Measurements from ENCODE around the gene TNRC6B. TPM values are rescaled to one million over a fixed set of nuclear protein-coding genes. Genes with fewer than 3 reads are reported as not detected.

The TNRC6B gene
- total RNA-seq, 2 experiments from 2014 or later: 37.0 to 63.7 TPM

- Histone ChIP-seq H3K79me2 (ENCODE audit: insufficient read depth, low read depth, low read length) (no peaks in the 10 kb centered on the region), H2AFZ (ENCODE audit: low read length) (no peak overlapping the region), H4K20me1 (ENCODE audit: insufficient read depth, low read length) (no peaks in the 10 kb centered on the region), H3K9me2 (ENCODE audit: insufficient read depth, low read length) (no peaks in the 10 kb centered on the region), H3K4me1 (ENCODE audit: insufficient read depth, low read length, poor library complexity, severe bottlenecking) (peaks cover 26% of the 10 kb centered on the region), H3K36me3 (ENCODE audit: insufficient read depth, low read length) (peaks cover 5% of the 10 kb centered on the region; the same call in 1 of the 2 replicates), H3K4me3 (ENCODE audit: low read depth, low read length, poor library complexity, severe bottlenecking) (no peak overlapping the region), H3K9me3 (ENCODE audit: low read length) (no peaks in the 10 kb centered on the region), H3K27ac (ENCODE audit: low read depth, low read length, poor library complexity, severe bottlenecking) (no peak overlapping the region), H3K4me2 (ENCODE audit: low read length) (no peak overlapping the region)
- no TSS peak for BruUV-seq (replicated peaks)
- no peak for TF ChIP-seq CTCF (conservative IDR thresholded peaks at IDR 0.05; ENCODE audit: low read length)
- no peak for TF ChIP-seq EZH2phosphoT487 (IDR thresholded peaks at IDR 0.05; ENCODE audit: borderline replicate concordance, low read depth, low read length)
- no peak for DNase-seq (ENCODE audit: low spot score)
- POLR2A ChIA-PET: no interaction called here
- CTCF ChIA-PET (ENCODE audit: unreplicated experiment): no interaction called here
- intact Hi-C loops (cut with micrococcal nuclease; ENCODE audit: unreplicated experiment): no loop called here
Observed at GRCh38 chr22:40331706-40332105, 154.0 kb downstream of the TNRC6B start.

DNA sequence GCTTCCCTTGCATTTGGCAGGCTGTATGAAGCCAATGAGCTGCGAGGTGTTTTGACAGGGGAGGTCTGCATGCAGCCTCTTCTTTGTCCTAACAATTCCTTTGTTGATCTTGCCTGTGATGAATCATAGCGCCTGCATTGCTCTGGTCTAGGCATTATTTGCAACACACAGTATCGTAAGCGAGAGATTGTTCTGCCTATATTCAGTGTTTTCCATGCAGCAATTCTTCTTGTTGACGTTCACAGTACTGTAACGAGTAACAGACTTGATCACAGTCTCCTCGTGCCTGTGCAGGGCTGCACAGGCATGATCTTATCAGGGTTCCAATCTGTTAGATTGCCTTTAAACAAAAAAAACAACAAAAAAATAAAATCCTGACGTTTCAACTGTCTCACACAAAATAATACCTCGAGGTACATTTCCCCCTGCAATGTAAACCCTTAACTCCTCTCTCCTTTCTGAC lies 154.6 kb downstream of the TNRC6B start:
- ChIA-PET CTCF (ENCODE audit: unreplicated experiment) (no interaction called here), POLR2A (no interaction called here)
- H3K4me3 ChIP-seq (ENCODE audit: low read depth, low read length, poor library complexity, severe bottlenecking): no peak overlapping the region
- H3K36me3 ChIP-seq (ENCODE audit: insufficient read depth, low read length): no peaks in the 10 kb centered on the region; the same call in 1 of the 2 replicates
- no peaks in the 10 kb centered on the region for H3K9me2 ChIP-seq (ENCODE audit: insufficient read depth, low read length)
- H3K4me1 ChIP-seq (ENCODE audit: insufficient read depth, low read length, poor library complexity, severe bottlenecking): peaks cover 26% of the 10 kb centered on the region
- H3K4me2 ChIP-seq (ENCODE audit: low read length): no peak overlapping the region
- DNase-seq (ENCODE audit: low spot score): no peak
- no TSS peak for BruUV-seq (replicated peaks)
- H4K20me1 ChIP-seq (ENCODE audit: insufficient read depth, low read length): no peaks in the 10 kb centered on the region
- H3K9me3 ChIP-seq (ENCODE audit: low read length): no peaks in the 10 kb centered on the region
- H3K27ac ChIP-seq (ENCODE audit: low read depth, low read length, poor library complexity, severe bottlenecking): no peak overlapping the region
- H3K79me2 ChIP-seq (ENCODE audit: insufficient read depth, low read depth, low read length): no peaks in the 10 kb centered on the region
- no peak overlapping the region for H2AFZ ChIP-seq (ENCODE audit: low read length)
- intact Hi-C loops (cut with micrococcal nuclease; ENCODE audit: unreplicated experiment): no loop called here
- no peak for TF ChIP-seq EZH2phosphoT487 (IDR thresholded peaks at IDR 0.05; ENCODE audit: borderline replicate concordance, low read depth, low read length)
- no peak for TF ChIP-seq CTCF (conservative IDR thresholded peaks at IDR 0.05; ENCODE audit: low read length)

DNA sequence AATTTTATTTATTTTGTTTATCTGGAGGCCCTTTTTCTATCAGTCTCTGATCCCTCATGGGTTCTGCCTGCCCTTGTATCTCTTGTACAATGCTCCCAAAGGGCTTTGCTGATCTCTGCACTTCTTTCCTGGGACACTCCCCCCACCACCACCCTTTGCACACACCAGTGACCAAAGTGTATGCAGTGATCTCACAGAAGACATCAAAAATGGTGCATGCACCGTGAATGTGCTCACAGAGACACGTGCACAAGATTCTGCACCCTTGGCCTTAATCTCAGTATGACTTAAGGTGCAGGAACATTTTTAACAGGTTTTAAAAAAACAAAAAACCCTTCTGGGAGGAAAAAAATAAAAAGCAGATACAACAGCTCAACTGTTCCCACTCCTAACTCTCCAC lies 156.3 kb downstream of the TNRC6B start:
- Histone ChIP-seq H3K4me3 (ENCODE audit: low read depth, low read length, poor library complexity, severe bottlenecking) (no peak overlapping the region), H3K36me3 (ENCODE audit: insufficient read depth, low read length) (no peaks in the 10 kb centered on the region; the same call in 1 of the 2 replicates), H3K27ac (ENCODE audit: low read depth, low read length, poor library complexity, severe bottlenecking) (no peak overlapping the region), H4K20me1 (ENCODE audit: insufficient read depth, low read length) (no peaks in the 10 kb centered on the region), H3K79me2 (ENCODE audit: insufficient read depth, low read depth, low read length) (no peaks in the 10 kb centered on the region), H3K9me3 (ENCODE audit: low read length) (no peaks in the 10 kb centered on the region), H3K9me2 (ENCODE audit: insufficient read depth, low read length) (no peaks in the 10 kb centered on the region), H3K4me2 (ENCODE audit: low read length) (peak overlapping the region; percentile 30; the same call in 1 of the 2 replicates), H2AFZ (ENCODE audit: low read length) (no peak overlapping the region), H3K4me1 (ENCODE audit: insufficient read depth, low read length, poor library complexity, severe bottlenecking) (peaks cover 26% of the 10 kb centered on the region)
- intact Hi-C loops (cut with micrococcal nuclease; ENCODE audit: unreplicated experiment): no loop called here
- ChIA-PET POLR2A (no interaction called here), CTCF (ENCODE audit: unreplicated experiment) (no interaction called here)
- DNase-seq (ENCODE audit: low spot score): no peak
- no peak for TF ChIP-seq CTCF (conservative IDR thresholded peaks at IDR 0.05; ENCODE audit: low read length)
- TF ChIP-seq EZH2phosphoT487 (IDR thresholded peaks at IDR 0.05; ENCODE audit: borderline replicate concordance, low read depth, low read length): no peak
- BruUV-seq (replicated peaks): no TSS peak

All from OCI-LY7 (cell line).